ENCODE results near the gene EDIL3. TPM values are rescaled to one million over a fixed set of nuclear protein-coding genes. Genes with fewer than 3 reads are reported as not detected.

Gene EDIL3
- total RNA-seq, 1 donor from 2014 or later: 14.4 TPM

GRCh38 chr5:84273517-84273883 lies 111.2 kb downstream of the EDIL3 start:
- DNase-seq (no peak), ATAC-seq (no peak)
- intact Hi-C loops (cut with micrococcal nuclease): no loop called here

GRCh38 chr5:84272771-84273516 lies 111.7 kb downstream of the EDIL3 start:
- no peak for ATAC-seq
- no peak for DNase-seq
- intact Hi-C loops (cut with micrococcal nuclease): no loop called here

- DNase-seq (no peak), ATAC-seq (no peak)
- intact Hi-C loops (cut with micrococcal nuclease): no loop called here
Observed at GRCh38 chr5:84265739-84266550, 118.7 kb downstream of the EDIL3 start.

- no peak for ATAC-seq
- intact Hi-C loops (cut with micrococcal nuclease): no loop called here
- DNase-seq: no peak
Observed at GRCh38 chr5:84265130-84265529, 119.5 kb downstream of the EDIL3 start.

GRCh38 chr5:84260939-84261338 lies 123.7 kb downstream of the EDIL3 start:
- DNase-seq (no peak), ATAC-seq (no peak)
- intact Hi-C loops (cut with micrococcal nuclease): no loop called here

GRCh38 chr5:84260140-84260539 lies 124.5 kb downstream of the EDIL3 start:
- no peak for DNase-seq
- no peak for ATAC-seq
- intact Hi-C loops (cut with micrococcal nuclease): no loop called here

GRCh38 chr5:84259283-84260045 lies 125.2 kb downstream of the EDIL3 start:
- DNase-seq: no peak
- intact Hi-C loops (cut with micrococcal nuclease): no loop called here
- ATAC-seq: no peak

GRCh38 chr5:84257061-84257460 lies 127.6 kb downstream of the EDIL3 start:
- intact Hi-C loops (cut with micrococcal nuclease): no loop called here
- ATAC-seq (no peak), DNase-seq (no peak)

- ATAC-seq: no peak
- intact Hi-C loops (cut with micrococcal nuclease): no loop called here
- no peak for DNase-seq
Observed at GRCh38 chr5:84255315-84255714, 129.4 kb downstream of the EDIL3 start.

GRCh38 chr5:84253946-84254345 lies 130.7 kb downstream of the EDIL3 start:
- ATAC-seq (no peak), DNase-seq (no peak)
- intact Hi-C loops (cut with micrococcal nuclease): no loop called here

- DNase-seq (no peak), ATAC-seq (no peak)
- intact Hi-C loops (cut with micrococcal nuclease): no loop called here
Observed at GRCh38 chr5:84251503-84251902, 133.2 kb downstream of the EDIL3 start.

- intact Hi-C loops (cut with micrococcal nuclease): no loop called here
- ATAC-seq (no peak), DNase-seq (no peak)
Observed at GRCh38 chr5:84249918-84250630, 134.6 kb downstream of the EDIL3 start.

- ATAC-seq: no peak
- intact Hi-C loops (cut with micrococcal nuclease): no loop called here
Observed at GRCh38 chr5:84248013-84248412, 136.7 kb downstream of the EDIL3 start.

GRCh38 chr5:84242286-84242685 lies 142.4 kb downstream of the EDIL3 start:
- ATAC-seq (no peak), DNase-seq (no peak)
- intact Hi-C loops (cut with micrococcal nuclease): no loop called here

More at GRCh38 chr5:84248013-84248412, 136.7 kb downstream of the EDIL3 start:
- no peak for DNase-seq

GRCh38 chr5:84239494-84239893 lies 145.2 kb downstream of the EDIL3 start:
- no peak for DNase-seq
- no peak for ATAC-seq

GRCh38 chr5:84237126-84237525 lies 147.6 kb downstream of the EDIL3 start:
- ATAC-seq (no peak), DNase-seq (no peak)
- intact Hi-C loops (cut with micrococcal nuclease): no loop called here

More at GRCh38 chr5:84239494-84239893, 145.2 kb downstream of the EDIL3 start:
- intact Hi-C loops (cut with micrococcal nuclease): no loop called here

- intact Hi-C loops (cut with micrococcal nuclease): no loop called here
- DNase-seq (no peak), ATAC-seq (no peak)
Observed at GRCh38 chr5:84231433-84231832, 153.2 kb downstream of the EDIL3 start.

GRCh38 chr5:84229045-84229444 lies 155.6 kb downstream of the EDIL3 start:
- intact Hi-C loops (cut with micrococcal nuclease): no loop called here
- no peak for DNase-seq

GRCh38 chr5:84228266-84228665 lies 156.4 kb downstream of the EDIL3 start:
- DNase-seq (no peak), ATAC-seq (no peak)
- intact Hi-C loops (cut with micrococcal nuclease): no loop called here

More at GRCh38 chr5:84229045-84229444, 155.6 kb downstream of the EDIL3 start:
- no peak for ATAC-seq
